ENCODE results near the gene SEMA3A. TPM values are rescaled to one million over a fixed set of nuclear protein-coding genes. Genes with fewer than 3 reads are reported as not detected.

SEMA3A gene
- total RNA-seq, 1 donor from 2014 or later = 1.00 TPM

- no peak for DNase-seq (ENCODE audit: low spot score)
- intact Hi-C loops (cut with DNase I) = no loop called here
These were observed 211.0 kb downstream of the SEMA3A start for GRCh38 chr7:83983606-83984005.

- DNase-seq (ENCODE audit: low spot score) = no peak
- intact Hi-C loops (cut with DNase I) = loop anchor here (10.0 kb wide), 1 partner anchor 208 kb away; no protein-coding TSS in a partner anchor
These were observed 218.3 kb downstream of the SEMA3A start for GRCh38 chr7:83976302-83976701.

- no peak for DNase-seq (ENCODE audit: low spot score)
- intact Hi-C loops (cut with DNase I) = loop anchor here (10.0 kb wide), 1 partner anchor 215 kb away; no protein-coding TSS in a partner anchor
These were observed 224.5 kb downstream of the SEMA3A start for GRCh38 chr7:83970081-83970480.

- DNase-seq (ENCODE audit: low spot score) = no peak
- intact Hi-C loops (cut with DNase I) = no loop called here
These were observed 230.3 kb downstream of the SEMA3A start for GRCh38 chr7:83964318-83964717.

- intact Hi-C loops (cut with DNase I) = no loop called here
- DNase-seq (ENCODE audit: low spot score) = no peak
These were observed 237.3 kb downstream of the SEMA3A start for GRCh38 chr7:83957333-83957732.

- intact Hi-C loops (cut with DNase I) = no loop called here
- DNase-seq (ENCODE audit: low spot score) = no peak
These were observed 238.5 kb downstream of the SEMA3A start for GRCh38 chr7:83956104-83956503.

GRCh38 chr7:83952236-83952635 is 242.4 kb downstream of the SEMA3A start:
- intact Hi-C loops (cut with DNase I) = no loop called here
- DNase-seq (ENCODE audit: low spot score) = no peak

- no peak for DNase-seq (ENCODE audit: low spot score)
- intact Hi-C loops (cut with DNase I) = no loop called here
These were observed 247.3 kb downstream of the SEMA3A start for GRCh38 chr7:83947260-83947659.

- no peak for DNase-seq (ENCODE audit: low spot score)
- intact Hi-C loops (cut with DNase I) = no loop called here
These were observed 247.8 kb downstream of the SEMA3A start for GRCh38 chr7:83946801-83947200.

GRCh38 chr7:83941300-83941699 is 253.3 kb downstream of the SEMA3A start:
- no peak for DNase-seq (ENCODE audit: low spot score)
- intact Hi-C loops (cut with DNase I) = no loop called here

GRCh38 chr7:83937930-83938329 is 256.7 kb downstream of the SEMA3A start:
- intact Hi-C loops (cut with DNase I) = loop anchor here (5.0 to 10.0 kb wide), 2 partner anchors 1084 to 1617 kb away; no protein-coding TSS in a partner anchor
- DNase-seq (ENCODE audit: low spot score) = no peak

- intact Hi-C loops (cut with DNase I) = loop anchor here (5.0 to 10.0 kb wide), 2 partner anchors 1086 to 1619 kb away; no protein-coding TSS in a partner anchor
- DNase-seq (ENCODE audit: low spot score) = peak; percentile 75
These were observed 258.4 kb downstream of the SEMA3A start for GRCh38 chr7:83936056-83936708.

- intact Hi-C loops (cut with DNase I) = loop anchor here (10.0 kb wide), 1 partner anchor 1621 kb away; no protein-coding TSS in a partner anchor
- no peak for DNase-seq (ENCODE audit: low spot score)
These were observed 260.4 kb downstream of the SEMA3A start for GRCh38 chr7:83934118-83934734.

GRCh38 chr7:83931968-83932367 is 262.6 kb downstream of the SEMA3A start:
- intact Hi-C loops (cut with DNase I) = loop anchor here (10.0 kb wide), 1 partner anchor 1623 kb away; no protein-coding TSS in a partner anchor
- DNase-seq (ENCODE audit: low spot score) = no peak

GRCh38 chr7:83930262-83930661 is 264.3 kb downstream of the SEMA3A start:
- intact Hi-C loops (cut with DNase I) = loop anchor here (10.0 kb wide), 1 partner anchor 1625 kb away; no protein-coding TSS in a partner anchor
- no peak for DNase-seq (ENCODE audit: low spot score)

- DNase-seq (ENCODE audit: low spot score) = no peak
- intact Hi-C loops (cut with DNase I) = no loop called here
These were observed 268.7 kb downstream of the SEMA3A start for GRCh38 chr7:83925860-83926259.

- no peak for DNase-seq (ENCODE audit: low spot score)
- intact Hi-C loops (cut with DNase I) = no loop called here
These were observed 272.5 kb downstream of the SEMA3A start for GRCh38 chr7:83921941-83922607.

GRCh38 chr7:83921271-83921940 is 273.2 kb downstream of the SEMA3A start:
- intact Hi-C loops (cut with DNase I) = no loop called here
- DNase-seq (ENCODE audit: low spot score) = no peak

GRCh38 chr7:83918142-83918541 is 276.4 kb downstream of the SEMA3A start:
- DNase-seq (ENCODE audit: low spot score) = no peak
- intact Hi-C loops (cut with DNase I) = no loop called here

GRCh38 chr7:83913174-83913573 is 281.4 kb downstream of the SEMA3A start:
- intact Hi-C loops (cut with DNase I) = no loop called here
- DNase-seq (ENCODE audit: low spot score) = no peak

Measured in cardiac septum (tissue), 1 donor.